Prostate gland (tissue), 2 donors: Measurements from ENCODE around the gene ADCY1.

ENCODE experiments used
- CTCF ChIP-seq, 4 experiments: fragments of 200-600 bp in 2 of 4; fragments of 450-650 bp in 2 of 4; sonication (generic) in 2 of 4; IDR thresholded peaks; 1 replicate in 3 of 4; 2 replicates in 1 of 4; pipeline ENCODE4 v1.5.1; 2016 to 2019; ENCODE audit warnings: antibody characterized with exemption in 4 of 4, mild to moderate bottlenecking in 2 of 4, moderate library complexity in 2 of 4
- POLR2A ChIP-seq: fragments of 450-650 bp; IDR thresholded peaks from one replicate; pipeline ENCODE4 v1.6.1; 2016; ENCODE audit warnings: antibody characterized with exemption, mild to moderate bottlenecking
- POLR2AphosphoS5 ChIP-seq: sonication (generic); formaldehyde crosslinking; IDR thresholded peaks from one replicate; pipeline ENCODE4 v1.6.1; 2017; ENCODE audit warnings: antibody characterized with exemption

- no peak for TF ChIP-seq POLR2AphosphoS5
- TF ChIP-seq CTCF (IDR thresholded peaks at IDR 0.05), result no peak
- no peak for TF ChIP-seq POLR2A
These were observed 717 bp downstream of the ADCY1 start for GRCh38 chr7:45574669-45575500.
